ENCODE measurements around the gene BDH1. TPM values are rescaled to one million over a fixed set of nuclear protein-coding genes. Genes with fewer than 3 reads are reported as not detected.

Gene BDH1
- polyA plus RNA-seq, 1 of the 3 experiments (the other 2 are of a cell fraction) = 19.8 TPM

DNA sequence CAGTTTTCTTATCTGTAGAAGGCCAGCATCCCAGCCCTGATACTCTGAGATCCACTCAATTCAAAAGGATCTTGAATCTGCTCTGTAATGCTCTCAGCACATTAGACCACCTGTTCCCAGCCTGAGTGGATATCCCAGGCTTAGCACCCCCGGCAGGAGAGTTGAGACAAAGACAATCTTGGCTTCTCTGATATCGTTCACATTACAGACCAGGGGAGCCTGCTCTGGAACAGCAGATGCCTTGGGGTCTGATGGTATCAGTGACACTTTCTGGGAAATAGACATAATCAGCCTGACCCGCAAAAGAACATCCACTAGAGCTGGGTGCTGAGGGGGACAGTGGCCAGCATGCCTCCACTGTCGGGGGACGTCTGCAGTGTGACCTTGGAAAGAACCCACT lies 70.6 kb downstream of the BDH1 start (continued):
- TF ChIP-seq, protein P1, sequence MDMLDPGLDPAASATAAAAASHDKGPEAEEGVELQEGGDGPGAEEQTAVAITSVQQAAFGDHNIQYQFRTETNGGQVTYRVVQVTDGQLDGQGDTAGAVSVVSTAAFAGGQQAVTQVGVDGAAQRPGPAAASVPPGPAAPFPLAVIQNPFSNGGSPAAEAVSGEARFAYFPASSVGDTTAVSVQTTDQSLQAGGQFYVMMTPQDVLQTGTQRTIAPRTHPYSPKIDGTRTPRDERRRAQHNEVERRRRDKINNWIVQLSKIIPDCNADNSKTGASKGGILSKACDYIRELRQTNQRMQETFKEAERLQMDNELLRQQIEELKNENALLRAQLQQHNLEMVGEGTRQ (IDR thresholded peaks at IDR 0.05; ENCODE audit: borderline replicate concordance, low read depth, low read length) = no peak
- TF ChIP-seq RXRA (IDR thresholded peaks at IDR 0.05; ENCODE audit: borderline replicate concordance, low read depth) = no peak
- TF ChIP-seq TAF1 (IDR thresholded peaks at IDR 0.05; ENCODE audit: borderline replicate concordance, low read depth, low read length) = no peak
- no peak for TF ChIP-seq MEF2A (IDR thresholded peaks at IDR 0.05; ENCODE audit: borderline replicate concordance, low read depth)
- TF ChIP-seq YY1 (IDR thresholded peaks at IDR 0.05; ENCODE audit: low read depth) = no peak

GRCh38 chr3:197484204-197484901 lies 71.4 kb downstream of the BDH1 start:
- no peak overlapping the region for H3K4me2 ChIP-seq
- no peaks in the 10 kb centered on the region for H3K9me2 ChIP-seq
- WGBS (ENCODE audit: low lambda C conversion rate) = 84% methylated on average over 10 of the region's 12 CpGs
- H3K79me2 ChIP-seq (ENCODE audit: insufficient read depth) = no peaks in the 10 kb centered on the region
- H3K27me3 ChIP-seq (ENCODE audit: insufficient read depth) = no peaks in the 10 kb centered on the region
- H3K4me1 ChIP-seq (ENCODE audit: control insufficient read depth in 1 of 2, insufficient read depth in 2 of 2, low read depth in 1 of 2, low read length in 1 of 2) = peaks cover 31 to 46% of the 10 kb centered on the region in 2 experiments
- no peaks in the 10 kb centered on the region for H3K36me3 ChIP-seq (replicated peaks in 1 of 2; ENCODE audit: control insufficient read depth in 1 of 2, insufficient read depth in 2 of 2, low read length in 1 of 2)
- H3K9me3 ChIP-seq = no peaks in the 10 kb centered on the region
- peak overlapping the region in 1 of 2 experiments; percentile 87; a peak in 2 of 4 replicates for H3K27ac ChIP-seq (ENCODE audit: low read depth in 2 of 2, low read length in 1 of 2)
- no peak overlapping the region for H2AFZ ChIP-seq (ENCODE audit: low read depth)
- no peaks in the 10 kb centered on the region; the same call in 1 of the 2 replicates for H4K20me1 ChIP-seq (ENCODE audit: insufficient read depth)
- ChIA-PET CTCF (interaction anchor here (0.6 to 2.6 kb wide), 10 partner anchors 10 to 770 kb away, joined by 3 to 10 read pairs (median 4); partner anchors contain the start of gene MELTF), POLR2A (interaction anchor here (0.9 to 2.0 kb wide), 2 partner anchors 17 to 18 kb away, joined by 3 to 6 read pairs; no protein-coding TSS in a partner anchor)
- no peak overlapping the region for H3K4me3 ChIP-seq (ENCODE audit: low read depth in 2 of 2, low read length in 1 of 2)
- peaks cover 24% of the 10 kb centered on the region for H3F3A ChIP-seq (replicated peaks; ENCODE audit: insufficient read depth)
- DNase-seq = no peak
- TF ChIP-seq ELF1 (IDR thresholded peaks at IDR 0.05) = no peak
- no peak overlapping the region for H3K9ac ChIP-seq

- no peaks in the 10 kb centered on the region for H3K9me3 ChIP-seq
- ChIA-PET POLR2A (no interaction called here), CTCF (interaction anchor here (0.9 to 2.1 kb wide), 4 partner anchors 10 to 225 kb away, joined by 3 to 5 read pairs (median 4); no protein-coding TSS in a partner anchor)
- 65% methylated on average over 4 of the region's 4 CpGs for WGBS (ENCODE audit: low lambda C conversion rate)
- no peak overlapping the region for H3K9ac ChIP-seq
- no peaks in the 10 kb centered on the region for H3K27me3 ChIP-seq (ENCODE audit: insufficient read depth)
- peaks cover 21 to 28% of the 10 kb centered on the region in 2 experiments; a peak in 3 of 4 replicates for H3K4me1 ChIP-seq (ENCODE audit: control insufficient read depth in 1 of 2, insufficient read depth in 2 of 2, low read depth in 1 of 2, low read length in 1 of 2)
- no peak overlapping the region for H3K4me2 ChIP-seq
- no peaks in the 10 kb centered on the region for H4K20me1 ChIP-seq (ENCODE audit: insufficient read depth)
- H3K36me3 ChIP-seq (replicated peaks in 1 of 2; ENCODE audit: control insufficient read depth in 1 of 2, insufficient read depth in 2 of 2, low read length in 1 of 2) = no peaks in the 10 kb centered on the region
- no peaks in the 10 kb centered on the region for H3K9me2 ChIP-seq
- no peak for DNase-seq
- H3K79me2 ChIP-seq (ENCODE audit: insufficient read depth) = no peaks in the 10 kb centered on the region
- no peak overlapping the region for H3K27ac ChIP-seq (ENCODE audit: low read depth in 2 of 2, low read length in 1 of 2)
- H3K4me3 ChIP-seq (ENCODE audit: low read depth in 2 of 2, low read length in 1 of 2) = no peak overlapping the region
- no peak overlapping the region for H2AFZ ChIP-seq (ENCODE audit: low read depth)
- H3F3A ChIP-seq (replicated peaks; ENCODE audit: insufficient read depth) = peaks cover 4% of the 10 kb centered on the region
- TF ChIP-seq, protein P2, sequence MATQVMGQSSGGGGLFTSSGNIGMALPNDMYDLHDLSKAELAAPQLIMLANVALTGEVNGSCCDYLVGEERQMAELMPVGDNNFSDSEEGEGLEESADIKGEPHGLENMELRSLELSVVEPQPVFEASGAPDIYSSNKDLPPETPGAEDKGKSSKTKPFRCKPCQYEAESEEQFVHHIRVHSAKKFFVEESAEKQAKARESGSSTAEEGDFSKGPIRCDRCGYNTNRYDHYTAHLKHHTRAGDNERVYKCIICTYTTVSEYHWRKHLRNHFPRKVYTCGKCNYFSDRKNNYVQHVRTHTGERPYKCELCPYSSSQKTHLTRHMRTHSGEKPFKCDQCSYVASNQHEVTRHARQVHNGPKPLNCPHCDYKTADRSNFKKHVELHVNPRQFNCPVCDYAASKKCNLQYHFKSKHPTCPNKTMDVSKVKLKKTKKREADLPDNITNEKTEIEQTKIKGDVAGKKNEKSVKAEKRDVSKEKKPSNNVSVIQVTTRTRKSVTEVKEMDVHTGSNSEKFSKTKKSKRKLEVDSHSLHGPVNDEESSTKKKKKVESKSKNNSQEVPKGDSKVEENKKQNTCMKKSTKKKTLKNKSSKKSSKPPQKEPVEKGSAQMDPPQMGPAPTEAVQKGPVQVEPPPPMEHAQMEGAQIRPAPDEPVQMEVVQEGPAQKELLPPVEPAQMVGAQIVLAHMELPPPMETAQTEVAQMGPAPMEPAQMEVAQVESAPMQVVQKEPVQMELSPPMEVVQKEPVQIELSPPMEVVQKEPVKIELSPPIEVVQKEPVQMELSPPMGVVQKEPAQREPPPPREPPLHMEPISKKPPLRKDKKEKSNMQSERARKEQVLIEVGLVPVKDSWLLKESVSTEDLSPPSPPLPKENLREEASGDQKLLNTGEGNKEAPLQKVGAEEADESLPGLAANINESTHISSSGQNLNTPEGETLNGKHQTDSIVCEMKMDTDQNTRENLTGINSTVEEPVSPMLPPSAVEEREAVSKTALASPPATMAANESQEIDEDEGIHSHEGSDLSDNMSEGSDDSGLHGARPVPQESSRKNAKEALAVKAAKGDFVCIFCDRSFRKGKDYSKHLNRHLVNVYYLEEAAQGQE (IDR thresholded peaks at IDR 0.05; ENCODE audit: low read depth, low read length) = no peak
- TF ChIP-seq ELF1 (IDR thresholded peaks at IDR 0.05) (no peak), TCF12 (IDR thresholded peaks at IDR 0.05) (no peak), NRF1 (IDR thresholded peaks at IDR 0.05; ENCODE audit: low read depth, low read length) (no peak), MXI1 (IDR thresholded peaks at IDR 0.05; ENCODE audit: low read depth, low read length) (no peak), SMC3 (IDR thresholded peaks at IDR 0.05; ENCODE audit: low read depth, low read length) (no peak), TEAD4 (IDR thresholded peaks at IDR 0.05; ENCODE audit: borderline replicate concordance, insufficient read depth) (no peak)
Observed at GRCh38 chr3:197482001-197482400, 73.8 kb downstream of the BDH1 start.

All from SK-N-SH (cell line).